ENCODE measurements around the gene ALLC. TPM values are rescaled to one million over a fixed set of nuclear protein-coding genes. Genes with fewer than 3 reads are reported as not detected.
"Not testable (repeated sequence)": the region's sequence is repeated elsewhere in the genome, so short reads cannot be mapped to it uniquely, and the experiment has no call there.

ALLC gene
- total RNA-seq, 1 experiment from 2014 or later: not detected

GRCh38 chr2:3624059-3624794 lies 33.8 kb upstream of the ALLC start:
- in situ Hi-C loops (cut with HindIII; ENCODE audit: low pct_unique_long_range_greater_than_20kb, low sequenced_read_pairs): no loop called here

GRCh38 chr2:3625186-3625585 lies 32.8 kb upstream of the ALLC start:
- no peak for DNase-seq (ENCODE audit: low read depth)
- in situ Hi-C loops (cut with HindIII; ENCODE audit: low pct_unique_long_range_greater_than_20kb, low sequenced_read_pairs): no loop called here

More at GRCh38 chr2:3624059-3624794, 33.8 kb upstream of the ALLC start:
- no peak for DNase-seq (ENCODE audit: low read depth)

- in situ Hi-C loops (cut with HindIII; ENCODE audit: low pct_unique_long_range_greater_than_20kb, low sequenced_read_pairs): no loop called here
- no peak for DNase-seq (ENCODE audit: low read depth)
Observed at GRCh38 chr2:3626118-3626811, 31.7 kb upstream of the ALLC start.

- in situ Hi-C loops (cut with HindIII; ENCODE audit: low pct_unique_long_range_greater_than_20kb, low sequenced_read_pairs): no loop called here
- no peak for DNase-seq (ENCODE audit: low read depth)
Observed at GRCh38 chr2:3626812-3627499, 31.0 kb upstream of the ALLC start.

GRCh38 chr2:3627500-3628100 lies 30.4 kb upstream of the ALLC start:
- no peak for DNase-seq (ENCODE audit: low read depth)
- in situ Hi-C loops (cut with HindIII; ENCODE audit: low pct_unique_long_range_greater_than_20kb, low sequenced_read_pairs): no loop called here

- DNase-seq (ENCODE audit: low read depth): no peak
- in situ Hi-C loops (cut with HindIII; ENCODE audit: low pct_unique_long_range_greater_than_20kb, low sequenced_read_pairs): no loop called here
Observed at GRCh38 chr2:3628241-3628679, 29.7 kb upstream of the ALLC start.

GRCh38 chr2:3628800-3629199 lies 29.2 kb upstream of the ALLC start:
- in situ Hi-C loops (cut with HindIII; ENCODE audit: low pct_unique_long_range_greater_than_20kb, low sequenced_read_pairs): no loop called here
- DNase-seq (ENCODE audit: low read depth): no peak

GRCh38 chr2:3630631-3631030 lies 27.4 kb upstream of the ALLC start:
- in situ Hi-C loops (cut with HindIII; ENCODE audit: low pct_unique_long_range_greater_than_20kb, low sequenced_read_pairs): no loop called here
- no peak for DNase-seq (ENCODE audit: low read depth)

GRCh38 chr2:3631161-3631850 lies 26.7 kb upstream of the ALLC start:
- no peak for DNase-seq (ENCODE audit: low read depth)
- in situ Hi-C loops (cut with HindIII; ENCODE audit: low pct_unique_long_range_greater_than_20kb, low sequenced_read_pairs): no loop called here

- in situ Hi-C loops (cut with HindIII; ENCODE audit: low pct_unique_long_range_greater_than_20kb, low sequenced_read_pairs): no loop called here
- no peak for DNase-seq (ENCODE audit: low read depth)
Observed at GRCh38 chr2:3631851-3632659, 25.9 kb upstream of the ALLC start.

- no peak for DNase-seq (ENCODE audit: low read depth)
- in situ Hi-C loops (cut with HindIII; ENCODE audit: low pct_unique_long_range_greater_than_20kb, low sequenced_read_pairs): no loop called here
Observed at GRCh38 chr2:3633089-3633981, 24.7 kb upstream of the ALLC start.

GRCh38 chr2:3633982-3634595 lies 23.9 kb upstream of the ALLC start:
- in situ Hi-C loops (cut with HindIII; ENCODE audit: low pct_unique_long_range_greater_than_20kb, low sequenced_read_pairs): no loop called here
- DNase-seq (ENCODE audit: low read depth): no peak

GRCh38 chr2:3634596-3635121 lies 23.3 kb upstream of the ALLC start:
- no peak for DNase-seq (ENCODE audit: low read depth)
- in situ Hi-C loops (cut with HindIII; ENCODE audit: low pct_unique_long_range_greater_than_20kb, low sequenced_read_pairs): no loop called here

GRCh38 chr2:3635171-3635974 lies 22.6 kb upstream of the ALLC start:
- DNase-seq (ENCODE audit: low read depth): no peak
- in situ Hi-C loops (cut with HindIII; ENCODE audit: low pct_unique_long_range_greater_than_20kb, low sequenced_read_pairs): no loop called here

GRCh38 chr2:3635975-3636327 lies 22.0 kb upstream of the ALLC start:
- DNase-seq (ENCODE audit: low read depth); in situ Hi-C loops (cut with HindIII; ENCODE audit: low pct_unique_long_range_greater_than_20kb, low sequenced_read_pairs): not testable (repeated sequence)
